ENCODE results near the gene CDC42BPA. TPM values are rescaled to one million over a fixed set of nuclear protein-coding genes. Genes with fewer than 3 reads are reported as not detected.

The CDC42BPA gene
- total and polyA plus RNA-seq, 12 donors, result 7.4 to 73.8 (median 37.2) TPM

DNA sequence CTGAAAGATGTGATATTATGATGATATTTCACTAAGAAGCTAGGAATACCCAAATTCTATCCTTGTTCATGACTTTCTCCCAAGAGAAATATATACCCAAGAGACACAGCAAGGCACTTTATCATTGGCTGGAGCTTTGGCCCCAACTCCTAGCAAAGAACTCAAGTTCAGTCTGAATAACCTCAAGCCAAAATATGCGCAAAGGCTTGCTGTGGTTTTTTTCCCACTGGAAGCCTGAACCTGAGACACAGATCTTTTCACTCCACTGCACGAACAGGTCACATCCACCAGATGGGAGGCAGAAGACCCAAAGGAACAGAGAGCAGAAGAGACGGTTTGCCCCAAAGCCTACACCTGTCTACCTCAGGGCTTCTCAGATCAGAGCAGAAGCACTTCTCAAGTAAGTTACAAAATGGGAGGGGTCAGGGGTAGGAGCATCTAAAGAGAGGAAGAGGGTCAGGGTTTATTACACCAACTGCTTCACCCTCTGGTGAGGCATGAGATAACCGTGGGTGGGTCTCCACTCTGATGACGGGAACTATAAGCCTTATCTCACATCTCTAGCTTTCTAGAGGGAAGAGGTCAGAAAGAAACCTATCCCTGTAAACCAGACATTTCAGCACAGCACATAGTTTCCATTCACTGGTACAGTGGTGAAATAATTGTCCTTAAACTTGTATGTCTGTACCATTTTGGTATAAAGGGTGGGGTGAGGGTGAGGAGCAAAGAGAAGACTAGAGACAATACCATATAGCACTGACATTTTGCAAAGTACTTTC, 17.1 kb upstream of the CDC42BPA start:
- intact Hi-C loops (cut with DNase I), result no loop called here
- Histone ChIP-seq H3K27me3 (no peaks in the 10 kb centered on the region), H3K36me3 (replicated peaks in 1 of 2) (no peaks in the 10 kb centered on the region), H3K9me3 (replicated peaks in 1 of 3) (no peaks in the 10 kb centered on the region), H3K4me1 (replicated peaks in 1 of 2) (no peaks in the 10 kb centered on the region), H3K27ac (no peak overlapping the region), H3K4me3 (no peak overlapping the region)
- TF ChIP-seq, protein P1, sequence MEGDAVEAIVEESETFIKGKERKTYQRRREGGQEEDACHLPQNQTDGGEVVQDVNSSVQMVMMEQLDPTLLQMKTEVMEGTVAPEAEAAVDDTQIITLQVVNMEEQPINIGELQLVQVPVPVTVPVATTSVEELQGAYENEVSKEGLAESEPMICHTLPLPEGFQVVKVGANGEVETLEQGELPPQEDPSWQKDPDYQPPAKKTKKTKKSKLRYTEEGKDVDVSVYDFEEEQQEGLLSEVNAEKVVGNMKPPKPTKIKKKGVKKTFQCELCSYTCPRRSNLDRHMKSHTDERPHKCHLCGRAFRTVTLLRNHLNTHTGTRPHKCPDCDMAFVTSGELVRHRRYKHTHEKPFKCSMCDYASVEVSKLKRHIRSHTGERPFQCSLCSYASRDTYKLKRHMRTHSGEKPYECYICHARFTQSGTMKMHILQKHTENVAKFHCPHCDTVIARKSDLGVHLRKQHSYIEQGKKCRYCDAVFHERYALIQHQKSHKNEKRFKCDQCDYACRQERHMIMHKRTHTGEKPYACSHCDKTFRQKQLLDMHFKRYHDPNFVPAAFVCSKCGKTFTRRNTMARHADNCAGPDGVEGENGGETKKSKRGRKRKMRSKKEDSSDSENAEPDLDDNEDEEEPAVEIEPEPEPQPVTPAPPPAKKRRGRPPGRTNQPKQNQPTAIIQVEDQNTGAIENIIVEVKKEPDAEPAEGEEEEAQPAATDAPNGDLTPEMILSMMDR (IDR thresholded peaks at IDR 0.05), result no peak
- TF ChIP-seq POLR2A (IDR thresholded peaks at IDR 0.05), result no peak
- WGBS, 4 donors, result 78 to 89% (median 86%) methylated on average over 5 of the region's 5 CpGs
- DNase-seq, result no peak

DNA sequence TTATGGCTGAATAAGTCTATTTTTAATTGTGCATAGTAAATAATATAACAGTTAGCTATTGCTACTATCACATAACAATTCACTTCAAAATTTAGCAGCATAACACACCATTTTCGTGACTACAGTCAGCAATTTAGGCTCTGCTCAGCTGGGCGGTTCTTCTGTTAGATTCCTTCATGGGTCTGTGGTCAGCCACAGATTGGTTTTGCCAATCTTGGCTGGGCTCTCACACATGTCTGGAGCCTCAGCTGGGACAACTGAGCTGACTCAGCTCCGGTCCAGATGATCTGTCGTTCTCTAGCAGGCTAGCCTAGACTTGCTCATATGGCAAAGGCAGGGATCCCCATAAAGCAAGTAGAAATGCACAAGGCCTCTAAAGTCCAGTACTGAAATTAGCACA, 15.1 kb upstream of the CDC42BPA start:
- Histone ChIP-seq H3K9me3 (replicated peaks in 1 of 3) (no peaks in the 10 kb centered on the region), H3K36me3 (replicated peaks in 1 of 2) (no peaks in the 10 kb centered on the region), H3K27me3 (no peaks in the 10 kb centered on the region), H3K4me3 (no peak overlapping the region), H3K4me1 (replicated peaks in 1 of 2) (peaks cover 0 to 4% of the 10 kb centered on the region in 2 donors), H3K27ac (no peak overlapping the region)
- 90 to 98% (median 95%) methylated on average over 3 to 4 of the region's 4 CpGs for WGBS, 4 donors
- DNase-seq, result no peak
- intact Hi-C loops (cut with DNase I), result no loop called here
- no peak for TF ChIP-seq POLR2A (IDR thresholded peaks at IDR 0.05)

DNA sequence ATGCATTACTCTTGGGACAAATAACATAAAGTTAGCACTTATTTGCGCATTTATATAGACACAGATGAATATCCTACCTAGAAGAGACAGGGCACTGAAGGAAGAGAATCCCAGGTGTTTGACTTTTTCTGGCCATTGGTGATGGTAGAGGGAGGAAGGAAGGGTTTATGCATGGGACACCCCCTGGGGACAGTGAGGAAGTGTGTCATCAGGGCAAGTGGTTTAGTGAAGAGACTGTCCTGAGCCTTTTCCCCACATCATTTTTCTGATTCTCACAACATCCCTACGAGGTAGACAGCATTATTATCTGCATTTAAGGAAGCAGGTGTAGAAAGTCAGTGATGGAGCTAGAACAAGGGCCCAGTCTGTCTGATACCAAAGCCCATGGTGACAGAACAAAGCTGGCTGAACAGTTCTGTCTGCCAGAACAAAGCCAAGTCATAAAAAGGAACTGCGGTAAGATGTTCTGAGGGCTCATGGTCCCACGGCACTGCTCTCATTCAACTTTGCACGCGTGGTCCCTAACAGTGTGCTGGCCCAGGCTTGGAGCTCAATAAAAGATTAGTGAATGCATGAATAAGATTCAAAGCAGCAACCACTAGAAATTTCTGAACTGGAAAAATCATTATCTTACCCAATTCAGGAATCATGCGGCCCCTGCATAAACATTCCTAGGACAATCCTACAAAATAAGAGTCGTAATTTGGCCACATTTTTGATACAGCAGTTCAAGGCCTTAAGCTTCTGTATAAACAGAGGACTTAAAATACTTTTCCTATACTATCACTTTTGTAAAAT, 12.2 kb upstream of the CDC42BPA start:
- TF ChIP-seq, protein P1 (IDR thresholded peaks at IDR 0.05), result no peak
- TF ChIP-seq POLR2A (IDR thresholded peaks at IDR 0.05), result no peak
- no peak overlapping the region for H3K4me3 ChIP-seq
- no peaks in the 10 kb centered on the region for H3K27me3 ChIP-seq
- no peak overlapping the region for H3K27ac ChIP-seq
- H3K9me3 ChIP-seq (replicated peaks in 1 of 3), result no peaks in the 10 kb centered on the region
- intact Hi-C loops (cut with DNase I), result no loop called here
- 72 to 89% (median 77%) methylated on average over 8 of the region's 8 CpGs for WGBS, 4 donors
- DNase-seq, result no peak
- no peaks in the 10 kb centered on the region for H3K36me3 ChIP-seq (replicated peaks in 1 of 2)
- H3K4me1 ChIP-seq (replicated peaks in 1 of 2), result peaks cover 0 to 8% of the 10 kb centered on the region in 2 donors

DNA sequence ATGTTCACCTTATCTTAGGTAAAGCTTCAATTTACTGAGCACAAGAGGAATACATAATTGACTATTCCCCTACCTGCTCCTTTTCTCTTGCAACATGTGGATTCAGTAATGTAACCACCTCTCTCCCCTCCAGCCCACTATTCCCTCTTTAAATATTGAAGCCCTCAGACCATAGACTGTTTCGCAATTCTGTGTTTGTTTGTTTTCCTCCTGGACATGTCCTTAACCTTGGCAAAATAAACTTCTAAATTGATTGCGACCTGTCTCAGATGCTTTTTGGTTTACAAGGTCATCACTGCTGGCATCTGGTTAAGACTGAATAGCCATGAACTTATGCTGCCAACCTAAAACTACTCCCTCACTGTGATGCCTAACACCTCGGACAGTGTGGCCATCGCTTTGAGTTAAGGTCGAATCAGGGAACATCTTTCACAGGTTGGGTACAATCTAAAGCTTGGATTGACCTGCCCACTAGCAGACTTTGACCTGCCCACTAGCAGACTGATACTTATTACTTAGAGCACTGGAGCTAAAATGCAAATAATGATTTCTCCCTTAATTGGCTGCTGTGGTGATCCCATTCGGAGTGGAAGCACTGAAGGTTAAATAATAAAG, 10.2 kb upstream of the CDC42BPA start:
- no peak for DNase-seq
- H3K4me1 ChIP-seq (replicated peaks in 1 of 2), result peaks cover 0 to 8% of the 10 kb centered on the region in 2 donors
- H3K36me3 ChIP-seq (replicated peaks in 1 of 2), result no peaks in the 10 kb centered on the region
- no peak for TF ChIP-seq POLR2A (IDR thresholded peaks at IDR 0.05)
- TF ChIP-seq, protein P1 (IDR thresholded peaks at IDR 0.05), result no peak
- H3K9me3 ChIP-seq (replicated peaks in 1 of 3), result no peaks in the 10 kb centered on the region
- WGBS, 4 donors, result 36 to 52% (median 47%) methylated on average over 6 of the region's 6 CpGs
- no peaks in the 10 kb centered on the region for H3K27me3 ChIP-seq
- H3K4me3 ChIP-seq, result no peak overlapping the region
- no peak overlapping the region for H3K27ac ChIP-seq
- intact Hi-C loops (cut with DNase I), result no loop called here
